ENCODE results near the gene MPL.
A peak's percentile ranks its signal among the peaks of the same experiment; 100 is the strongest.

Gene MPL

GRCh38 chr1:43325381-43325780, 12.2 kb upstream of the MPL start:
- DNase-seq (ENCODE audit: low spot score) = no peak

GRCh38 chr1:43327549-43328292, 9.9 kb upstream of the MPL start:
- DNase-seq (ENCODE audit: low spot score) = no peak

GRCh38 chr1:43329995-43330751, 7.4 kb upstream of the MPL start:
- DNase-seq (ENCODE audit: low spot score) = no peak

GRCh38 chr1:43331688-43332087, 5.9 kb upstream of the MPL start:
- no peak for DNase-seq (ENCODE audit: low spot score)

- no peak for DNase-seq (ENCODE audit: low spot score)
Observed at GRCh38 chr1:43334453-43335205, 3.0 kb upstream of the MPL start.

- DNase-seq (ENCODE audit: low spot score) = no peak
Observed at GRCh38 chr1:43338001-43338400, 383 bp downstream of the MPL start.

- no peak for DNase-seq (ENCODE audit: low spot score)
Observed at GRCh38 chr1:43339584-43340232, 2.1 kb downstream of the MPL start.

GRCh38 chr1:43340559-43340958, 2.9 kb downstream of the MPL start:
- DNase-seq (ENCODE audit: low spot score) = no peak

GRCh38 chr1:43344267-43344850, 6.7 kb downstream of the MPL start:
- no peak for DNase-seq (ENCODE audit: low spot score)

- no peak for DNase-seq (ENCODE audit: low spot score)
Observed at GRCh38 chr1:43345120-43345519, 7.5 kb downstream of the MPL start.

- DNase-seq (ENCODE audit: low spot score) = no peak
Observed at GRCh38 chr1:43346636-43347035, 9.0 kb downstream of the MPL start.

GRCh38 chr1:43348343-43348808, 10.8 kb downstream of the MPL start:
- no peak for DNase-seq (ENCODE audit: low spot score)

GRCh38 chr1:43348809-43349593, 11.4 kb downstream of the MPL start:
- peak; percentile 47 for DNase-seq (ENCODE audit: low spot score)

GRCh38 chr1:43349594-43350306, 12.1 kb downstream of the MPL start:
- no peak for DNase-seq (ENCODE audit: low spot score)

- DNase-seq (ENCODE audit: low spot score) = no peak
Observed at GRCh38 chr1:43350976-43351375, 13.4 kb downstream of the MPL start.

GRCh38 chr1:43351421-43352350, 14.1 kb downstream of the MPL start:
- DNase-seq (ENCODE audit: low spot score) = no peak

- no peak for DNase-seq (ENCODE audit: low spot score)
Observed at GRCh38 chr1:43352351-43352705, 14.7 kb downstream of the MPL start.

- no peak for DNase-seq (ENCODE audit: low spot score)
Observed at GRCh38 chr1:43352881-43353280, 15.3 kb downstream of the MPL start.

GRCh38 chr1:43354471-43354870, 16.9 kb downstream of the MPL start:
- no peak for DNase-seq (ENCODE audit: low spot score)
